Adrenal gland (tissue), 12 donors: Measurements from ENCODE around the gene RNF43. TPM values are rescaled to one million over a fixed set of nuclear protein-coding genes. Genes with fewer than 3 reads are reported as not detected.

Experiments
- DNase-seq, 7 donors: peaks; one replicate each; pipeline ENCODE4 v3.0.0-alpha.2; 2019 to 2020
- H3K27ac ChIP-seq, 5 donors: fragments of 200-600 bp; sonication (generic) in 4 of 5; 1 replicate in 3 of 5; 2 replicates in 2 of 5; pipeline versions ENCODE4 v1.5.1 to v1.8.0; 2016 to 2020; ENCODE audit warnings: mild to moderate bottlenecking in 1 of 5
- H3K27me3 ChIP-seq: fragments of 200-600 bp; 2 replicates; pipeline ENCODE4 v1.8.0; 2021
- H3K36me3 ChIP-seq, 2 donors: fragments of 200-600 bp; replicated peaks in 1 of 2; 1 replicate in 1 of 2; 2 replicates in 1 of 2; pipeline versions ENCODE4 v1.5.1 to v1.8.0; 2018 to 2022
- H3K4me1 ChIP-seq, 2 donors: fragments of 200-600 bp; replicated peaks in 1 of 2; 1 replicate in 1 of 2; 2 replicates in 1 of 2; pipeline versions ENCODE4 v1.5.1 to v1.8.0; 2018 to 2021
- H3K4me3 ChIP-seq, 4 donors: fragments of 200-600 bp; sonication (generic) in 3 of 4; one replicate each; pipeline ENCODE4 v1.5.1; 2016 to 2018
- H3K9me3 ChIP-seq, 3 donors: fragments of 200-600 bp; sonication (generic) in 1 of 3; replicated peaks in 1 of 3; 1 replicate in 2 of 3; 2 replicates in 1 of 3; pipeline versions ENCODE4 v1.5.1 to v1.8.0; 2016 to 2021
- POLR2A ChIP-seq, 2 donors: fragments of 450-650 bp; IDR thresholded peaks; one replicate each; pipeline ENCODE4 v1.6.1; 2017; ENCODE audit warnings: antibody characterized with exemption in 2 of 2, mild to moderate bottlenecking in 2 of 2, moderate library complexity in 1 of 2
- WGBS, 4 donors: extraction: QIAGEN DNeasy Blood & Tissue Kit in 2 of 4; methylation state at CpG; one replicate each; pipeline versions ENCODE4 v1.1.5 to v1.1.7; 2013 to 2017; 5-methylcytosine and 5-hydroxymethylcytosine counted together
- intact Hi-C, 2 donors: fragments of 100-400 bp; cut with DNase I; formaldehyde crosslinking; loops; one replicate each; pipeline versions ENCODE4 v1.14.1 to v1.15.0; 2022 to 2023
- polyA plus RNA-seq, 3 donors: library from polyadenylated mRNA; stranded (reverse); fragments of 200-250 nt in 2 of 3; fragments of 350-450 nt in 1 of 3; fragmentation: Illumina TruSeq in 1 of 3; extraction: RNeasy Lipid Tissue Mini Kit (QIAGEN cat#74804) in 1 of 3; gene quantifications; one replicate each; pipeline ENCODE4 v1.2.3, GENCODE V29; 2013 to 2014
- total RNA-seq, 9 donors: library from RNA; depleted of rRNA in 4 of 9; stranded (reverse); fragments of >200 nt in 4 of 9; fragments of 120-200 nt in 1 of 9; fragmentation: NEBNext Ultra II Directional in 1 of 9; extraction: Animal tissue kit (Norgen Biotek cat#: 25700) in 1 of 9; gene quantifications; one replicate each; pipeline versions ENCODE4 v1.1.0 to v1.2.4, GENCODE V29; 2013 to 2023
- TF ChIP-seq, protein P1 (sequence below), 6 experiments: fragments of 450-650 bp in 4 of 6; fragments of 200-600 bp in 2 of 6; sonication (generic) in 1 of 6; IDR thresholded peaks; 1 replicate in 5 of 6; 2 replicates in 1 of 6; pipeline versions ENCODE4 v1.5.1 to v1.8.0; 2016 to 2021; ENCODE audit warnings: antibody characterized with exemption in 6 of 6, mild to moderate bottlenecking in 2 of 6, moderate library complexity in 1 of 6
- donor health status: healthy with polysubstance abuse.
- donor health status: Bipolar disorder and iron deficiency.
- donor health status: DM: yes; HTN: yes; CAD: no.
- donor health status: DM: no; HTN: no; CAD: no.
- donor health status: DM: no; HTN: no; CAD: no.
- donor health status: DM: yes; HTN: yes; CAD: no.

Gene RNF43
- total and polyA plus RNA-seq, 12 donors = 5.9 to 30.8 (median 12.7) TPM

DNA sequence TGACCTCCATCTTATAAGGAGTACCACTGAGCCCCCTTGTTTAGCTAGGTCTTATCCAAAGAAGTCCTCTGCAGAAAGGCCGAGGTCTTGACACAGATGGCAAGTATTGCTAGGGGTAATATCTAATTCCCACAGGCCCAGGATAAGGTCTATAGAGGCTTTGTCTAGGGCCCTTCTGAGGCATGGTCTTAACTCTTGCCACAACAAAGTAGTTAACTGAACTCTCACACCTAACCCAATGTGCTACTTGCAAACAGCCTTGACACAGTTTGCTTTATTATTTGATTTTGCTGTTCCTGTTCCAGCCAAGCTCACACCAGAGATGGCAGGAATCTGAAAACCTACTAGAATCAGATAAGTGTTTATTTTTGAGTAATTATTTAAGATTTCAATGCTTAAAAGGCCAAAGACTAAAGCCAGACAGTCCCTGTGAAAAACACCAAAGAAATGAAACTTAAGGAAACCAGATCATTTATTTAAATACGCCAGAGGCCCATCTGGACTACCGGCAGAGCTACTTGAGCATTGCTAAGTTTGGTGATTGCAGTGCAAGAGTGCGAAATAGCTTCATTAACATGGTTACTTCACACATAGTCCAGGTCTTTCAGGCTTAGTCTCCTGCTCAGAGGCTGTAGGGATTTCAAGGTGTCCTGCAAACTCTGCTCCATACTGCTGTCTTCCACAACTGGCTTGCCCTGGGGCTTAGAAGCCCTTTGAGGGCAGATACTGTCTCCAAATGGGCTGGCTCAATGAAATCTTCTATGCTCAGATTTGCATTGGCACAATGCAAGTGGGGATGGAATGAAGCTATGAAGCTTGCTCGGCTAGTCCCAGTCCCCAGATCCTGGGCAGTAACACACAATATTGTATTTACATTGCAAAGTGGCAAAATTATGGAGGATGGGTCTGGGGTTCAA, 36.9 kb downstream of the RNF43 start:
- Histone ChIP-seq H3K4me3 (no peak overlapping the region), H3K4me1 (peaks cover 4 to 18% of the 10 kb centered on the region in 2 donors), H3K9me3 (no peaks in the 10 kb centered on the region), H3K27ac (no peak overlapping the region), H3K27me3 (no peaks in the 10 kb centered on the region), H3K36me3 (no peaks in the 10 kb centered on the region)
- intact Hi-C loops = no loop called here
- WGBS, 4 donors = 90 to 92% (median 92%) methylated on average over 5 of the region's 5 CpGs
- TF ChIP-seq, protein P1, sequence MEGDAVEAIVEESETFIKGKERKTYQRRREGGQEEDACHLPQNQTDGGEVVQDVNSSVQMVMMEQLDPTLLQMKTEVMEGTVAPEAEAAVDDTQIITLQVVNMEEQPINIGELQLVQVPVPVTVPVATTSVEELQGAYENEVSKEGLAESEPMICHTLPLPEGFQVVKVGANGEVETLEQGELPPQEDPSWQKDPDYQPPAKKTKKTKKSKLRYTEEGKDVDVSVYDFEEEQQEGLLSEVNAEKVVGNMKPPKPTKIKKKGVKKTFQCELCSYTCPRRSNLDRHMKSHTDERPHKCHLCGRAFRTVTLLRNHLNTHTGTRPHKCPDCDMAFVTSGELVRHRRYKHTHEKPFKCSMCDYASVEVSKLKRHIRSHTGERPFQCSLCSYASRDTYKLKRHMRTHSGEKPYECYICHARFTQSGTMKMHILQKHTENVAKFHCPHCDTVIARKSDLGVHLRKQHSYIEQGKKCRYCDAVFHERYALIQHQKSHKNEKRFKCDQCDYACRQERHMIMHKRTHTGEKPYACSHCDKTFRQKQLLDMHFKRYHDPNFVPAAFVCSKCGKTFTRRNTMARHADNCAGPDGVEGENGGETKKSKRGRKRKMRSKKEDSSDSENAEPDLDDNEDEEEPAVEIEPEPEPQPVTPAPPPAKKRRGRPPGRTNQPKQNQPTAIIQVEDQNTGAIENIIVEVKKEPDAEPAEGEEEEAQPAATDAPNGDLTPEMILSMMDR (IDR thresholded peaks at IDR 0.05) = no peak
- no peak for TF ChIP-seq POLR2A (IDR thresholded peaks at IDR 0.05)
- DNase-seq = no peak

DNA sequence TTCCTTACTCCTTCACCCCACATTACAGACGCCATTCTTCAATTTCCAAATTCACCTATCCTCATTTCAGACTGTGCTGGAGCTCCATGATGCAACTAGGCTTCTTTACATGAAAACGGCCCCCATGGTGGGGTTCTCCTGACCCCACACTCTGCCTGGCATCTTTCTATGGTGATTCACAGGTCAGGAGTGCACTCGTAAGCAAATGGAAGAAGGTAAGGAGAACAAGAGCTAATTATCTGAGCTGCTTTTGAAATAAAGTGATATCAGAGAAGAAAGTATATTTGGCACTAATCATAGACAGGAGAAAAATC, 37.9 kb downstream of the RNF43 start:
- peaks cover 2 to 17% of the 10 kb centered on the region in 2 donors for H3K4me1 ChIP-seq
- no peaks in the 10 kb centered on the region for H3K36me3 ChIP-seq
- TF ChIP-seq, protein P1 (IDR thresholded peaks at IDR 0.05) = no peak
- no peak for TF ChIP-seq POLR2A (IDR thresholded peaks at IDR 0.05)
- no peak overlapping the region for H3K27ac ChIP-seq
- intact Hi-C loops = no loop called here
- no peak overlapping the region for H3K4me3 ChIP-seq
- no peaks in the 10 kb centered on the region for H3K9me3 ChIP-seq
- WGBS, 4 donors = 75 to 84% (median 77%) methylated on average over 3 of the region's 3 CpGs
- H3K27me3 ChIP-seq = no peaks in the 10 kb centered on the region
- no peak for DNase-seq

DNA sequence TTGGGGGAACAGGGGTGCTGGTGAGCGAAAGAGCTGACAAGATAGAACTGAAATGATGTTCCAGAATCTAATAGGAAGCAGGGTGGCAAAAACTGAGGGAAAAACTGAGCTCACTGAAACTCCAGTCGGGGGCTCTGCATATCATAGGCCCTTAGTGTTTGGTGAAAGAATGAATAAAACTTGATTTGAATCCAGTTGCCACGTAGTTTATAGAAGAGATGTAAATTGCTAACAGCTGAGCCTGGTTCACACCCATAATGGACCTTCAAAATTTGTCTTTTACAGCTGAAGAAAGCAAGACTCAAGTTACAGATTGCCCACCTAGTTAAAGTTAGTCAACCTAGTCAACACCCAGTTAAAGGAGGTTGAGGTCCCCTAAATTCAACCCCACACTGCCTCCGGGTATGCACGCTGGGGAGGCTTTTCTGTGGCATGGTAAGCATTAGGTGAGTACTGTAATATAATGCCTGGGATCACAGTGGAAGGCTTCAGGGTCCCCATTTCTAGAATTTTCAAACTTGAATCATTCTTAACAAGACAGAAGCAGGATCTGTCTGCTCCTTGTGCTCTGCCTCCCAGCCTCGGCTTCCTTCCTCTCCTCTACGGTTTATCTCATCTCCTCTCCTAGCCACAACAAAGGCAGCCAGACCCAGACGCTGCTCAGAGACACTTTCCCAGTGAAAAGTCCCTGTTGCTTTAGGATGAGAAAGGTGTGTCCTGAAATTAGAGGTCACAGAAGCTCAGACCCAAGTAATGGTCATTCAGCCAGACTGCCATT, 38.4 kb downstream of the RNF43 start:
- Histone ChIP-seq H3K27ac (no peak overlapping the region), H3K36me3 (no peaks in the 10 kb centered on the region), H3K9me3 (no peaks in the 10 kb centered on the region), H3K4me3 (no peak overlapping the region), H3K27me3 (no peaks in the 10 kb centered on the region), H3K4me1 (peaks cover 0 to 11% of the 10 kb centered on the region in 2 donors)
- 72 to 78% (median 73%) methylated on average over 8 of the region's 8 CpGs for WGBS, 4 donors
- no peak for TF ChIP-seq POLR2A (IDR thresholded peaks at IDR 0.05)
- TF ChIP-seq, protein P1 (IDR thresholded peaks at IDR 0.05) = no peak
- intact Hi-C loops = no loop called here
- DNase-seq = no peak

DNA sequence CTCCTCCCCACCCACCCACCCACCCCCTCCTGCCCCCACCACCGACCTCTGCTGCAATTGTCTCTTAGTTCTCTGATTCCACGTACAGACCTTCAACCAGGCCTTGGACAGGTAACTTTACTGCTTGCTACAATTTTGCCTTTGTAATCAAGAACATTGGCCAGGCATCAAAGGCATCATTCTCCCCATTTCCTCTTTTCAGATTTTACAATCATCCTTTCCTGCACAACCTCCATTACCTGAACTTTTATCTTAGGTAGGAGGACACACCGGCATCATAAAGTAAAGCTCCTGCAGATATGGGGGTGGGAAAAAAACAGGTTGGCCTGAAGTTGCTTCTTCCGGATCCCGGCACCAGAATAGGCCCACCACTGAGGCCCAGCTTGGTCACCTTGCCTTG, 39.7 kb downstream of the RNF43 start:
- Histone ChIP-seq H3K27me3 (no peaks in the 10 kb centered on the region), H3K36me3 (no peaks in the 10 kb centered on the region), H3K4me1 (peaks cover 0 to 5% of the 10 kb centered on the region in 2 donors), H3K4me3 (no peak overlapping the region), H3K9me3 (no peaks in the 10 kb centered on the region), H3K27ac (no peak overlapping the region)
- intact Hi-C loops = no loop called here
- TF ChIP-seq, protein P1 (IDR thresholded peaks at IDR 0.05) = no peak
- TF ChIP-seq POLR2A (IDR thresholded peaks at IDR 0.05) = no peak
- DNase-seq = no peak
- WGBS, 4 donors = 71 to 84% (median 77%) methylated on average over 5 of the region's 5 CpGs
